NK-92 treated with Interleukin-12 subunit alpha and Interleukin-12 subunit beta, amount 100 ng/mL, for 24 hours (cell line): ENCODE results near the gene ILF2.
"Not testable (repeated sequence)": the region's sequence is repeated elsewhere in the genome, so short reads cannot be mapped to it uniquely, and the experiment has no call there.

Experiments
- DNase-seq: peaks from one replicate; lab custom pipeline; 2025; lab: John Stamatoyannopoulos, UW

Gene ILF2

DNA sequence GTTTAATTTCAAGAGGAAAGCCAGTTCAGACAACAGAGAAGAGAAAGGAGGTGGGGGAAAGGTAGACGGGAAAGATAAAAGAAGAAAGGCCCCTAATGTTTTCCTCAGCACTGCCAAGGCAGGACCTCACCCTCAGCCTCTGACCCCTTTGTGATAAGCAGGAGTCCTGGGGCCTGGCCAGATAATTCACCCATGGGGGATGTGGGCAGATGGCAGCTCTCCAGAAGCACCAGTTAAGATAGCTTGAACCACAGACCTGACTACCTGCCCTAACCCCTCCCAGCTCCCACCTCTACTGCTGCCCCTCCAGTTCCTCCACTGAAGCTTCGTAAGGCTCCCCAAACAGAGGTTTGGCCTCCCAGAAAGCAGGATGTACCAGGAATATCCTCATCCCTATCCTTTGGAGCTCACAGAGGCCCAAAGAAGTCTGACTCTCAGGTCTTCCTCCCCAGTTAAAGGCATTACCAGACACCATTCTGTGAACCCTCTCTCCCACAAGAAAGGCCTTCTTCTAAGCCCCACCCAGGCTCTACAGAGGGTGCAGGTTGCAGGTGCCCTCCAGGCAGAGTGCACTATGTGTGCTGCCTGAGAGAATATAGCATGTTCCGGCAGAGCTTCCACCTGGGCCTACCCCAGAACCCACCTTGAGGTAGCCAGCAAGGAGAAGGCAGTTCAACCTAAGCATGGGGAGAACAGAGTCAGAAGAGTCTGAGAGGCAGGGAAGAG is 21.5 kb downstream of the ILF2 start:
- no peak for DNase-seq

DNA sequence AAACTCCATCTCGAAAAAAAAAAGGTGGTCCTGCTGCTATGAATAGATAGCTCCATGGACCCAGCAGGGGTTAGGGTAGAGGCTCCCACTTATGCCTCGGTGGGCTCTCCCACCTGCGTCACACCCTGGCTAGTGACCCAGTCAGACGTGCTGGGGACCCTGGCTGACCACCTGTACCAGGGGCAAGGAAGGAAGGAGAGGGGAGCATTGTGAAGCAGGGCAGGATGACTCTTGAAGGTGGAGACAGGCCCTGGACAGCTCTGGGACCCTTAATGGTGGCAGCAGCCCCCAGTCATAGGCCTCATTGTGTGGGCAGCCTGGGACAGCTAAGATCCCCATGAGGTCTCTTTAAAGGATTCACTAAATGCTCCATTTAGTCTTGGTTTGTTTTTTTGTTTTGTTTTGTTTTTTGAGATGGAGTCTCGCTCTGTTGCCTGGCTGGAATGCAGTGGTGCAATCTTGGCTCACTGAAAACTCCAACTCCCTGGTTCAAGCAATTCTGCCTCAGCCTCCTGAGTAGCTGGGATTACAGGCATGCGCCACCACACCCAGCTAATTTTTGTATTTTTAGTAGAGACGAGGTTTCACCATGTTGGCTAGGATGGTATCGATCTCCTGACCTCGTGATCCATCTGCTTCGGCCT is 22.7 kb downstream of the ILF2 start:
- DNase-seq: no peak

- no peak for DNase-seq
Observed at GRCh38 chr1:153647346-153647714, 23.5 kb downstream of the ILF2 start.

DNA sequence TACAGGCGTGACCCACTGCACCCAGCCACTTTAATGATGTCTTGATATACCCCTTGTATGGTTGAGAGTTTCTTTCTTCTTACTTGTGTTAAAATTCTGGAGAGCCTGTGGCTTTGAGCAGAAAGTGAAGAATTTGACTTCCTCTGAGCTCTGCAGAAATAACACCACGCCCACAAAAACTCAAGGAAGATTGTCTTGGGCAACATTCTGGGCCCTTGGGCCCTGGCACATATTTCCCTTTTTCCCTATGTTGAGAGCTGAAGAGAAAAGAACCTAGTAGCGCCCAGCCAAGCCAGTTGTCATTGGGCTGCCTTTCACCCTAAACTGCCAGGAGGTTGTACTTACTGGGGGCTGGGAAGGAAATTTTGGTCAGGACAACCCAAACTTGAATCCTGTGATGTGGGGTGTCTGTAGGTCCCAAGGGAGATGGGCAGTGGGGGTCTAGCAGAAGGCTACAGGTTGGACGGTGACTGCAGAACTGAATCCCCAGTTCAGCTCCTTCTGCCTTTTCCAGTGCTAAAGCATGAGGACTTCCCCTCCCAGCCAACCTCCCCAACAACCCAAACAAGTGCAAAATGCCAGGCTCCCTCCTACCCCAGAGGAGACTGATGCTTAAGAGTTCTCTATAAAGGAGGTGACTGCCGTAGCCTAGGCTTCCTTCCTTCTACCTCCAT is 24.0 kb downstream of the ILF2 start:
- no peak for DNase-seq

GRCh38 chr1:153643816-153644215 is 27.0 kb downstream of the ILF2 start:
- DNase-seq: no peak

GRCh38 chr1:153643100-153643499 is 27.7 kb downstream of the ILF2 start:
- no peak for DNase-seq

GRCh38 chr1:153642161-153642560 is 28.6 kb downstream of the ILF2 start:
- DNase-seq: no peak

DNA sequence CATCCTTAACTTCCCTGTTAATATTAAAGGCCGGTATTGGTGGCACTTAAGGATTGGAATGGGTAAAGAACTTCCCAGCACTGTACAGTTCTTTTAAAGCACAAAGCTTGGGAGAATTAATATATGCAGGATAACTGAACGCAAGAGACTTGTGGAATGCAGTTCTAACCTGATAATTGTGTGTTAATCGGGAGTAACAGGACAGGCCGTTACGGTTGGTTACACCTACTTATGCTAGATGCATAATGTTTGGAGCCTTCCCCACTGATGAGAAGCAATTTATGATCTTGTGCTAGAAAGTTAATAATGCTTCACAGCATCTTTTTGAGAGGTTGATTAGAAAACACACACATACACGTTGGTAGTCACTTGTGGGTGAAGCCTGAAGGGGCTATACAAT is 29.9 kb downstream of the ILF2 start:
- DNase-seq: no peak

GRCh38 chr1:153640213-153640612 is 30.6 kb downstream of the ILF2 start:
- DNase-seq: not testable (repeated sequence)

- no peak for DNase-seq
Observed at GRCh38 chr1:153639280-153639679, 31.5 kb downstream of the ILF2 start.

GRCh38 chr1:153638261-153638660 is 32.5 kb downstream of the ILF2 start:
- no peak for DNase-seq

GRCh38 chr1:153636312-153636711 is 34.5 kb downstream of the ILF2 start:
- DNase-seq: no peak

DNA sequence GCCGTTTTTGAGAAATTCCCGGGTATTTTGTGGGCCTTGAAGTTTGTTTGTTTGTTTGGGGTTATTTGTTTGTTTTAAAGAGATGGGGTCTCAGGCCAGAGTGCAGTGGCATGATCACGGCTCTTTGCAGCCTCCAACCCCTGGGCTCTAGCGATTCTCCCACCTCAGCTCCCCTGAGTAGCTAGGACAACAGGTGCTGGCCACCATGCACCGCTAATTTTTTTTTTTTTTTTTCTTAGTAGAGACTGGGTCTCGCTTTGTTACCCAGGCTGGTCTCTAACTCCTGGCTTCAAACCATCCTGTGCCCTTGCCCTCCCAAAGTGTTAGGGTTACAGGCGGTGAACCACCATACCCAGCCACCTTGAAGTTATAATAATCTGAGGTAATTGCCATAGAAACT is 34.9 kb downstream of the ILF2 start:
- DNase-seq: no peak

GRCh38 chr1:153633754-153634665 is 36.8 kb downstream of the ILF2 start, which contains the start of gene CHTOP:
Gene CHTOP (plus strand): TSS chr1:153634066. CDS start chr1:153636589, 2,523 bp downstream.
- DNase-seq: peak; percentile 95

GRCh38 chr1:153633161-153633753 is 37.5 kb downstream of the ILF2 start:
- DNase-seq: no peak

DNA sequence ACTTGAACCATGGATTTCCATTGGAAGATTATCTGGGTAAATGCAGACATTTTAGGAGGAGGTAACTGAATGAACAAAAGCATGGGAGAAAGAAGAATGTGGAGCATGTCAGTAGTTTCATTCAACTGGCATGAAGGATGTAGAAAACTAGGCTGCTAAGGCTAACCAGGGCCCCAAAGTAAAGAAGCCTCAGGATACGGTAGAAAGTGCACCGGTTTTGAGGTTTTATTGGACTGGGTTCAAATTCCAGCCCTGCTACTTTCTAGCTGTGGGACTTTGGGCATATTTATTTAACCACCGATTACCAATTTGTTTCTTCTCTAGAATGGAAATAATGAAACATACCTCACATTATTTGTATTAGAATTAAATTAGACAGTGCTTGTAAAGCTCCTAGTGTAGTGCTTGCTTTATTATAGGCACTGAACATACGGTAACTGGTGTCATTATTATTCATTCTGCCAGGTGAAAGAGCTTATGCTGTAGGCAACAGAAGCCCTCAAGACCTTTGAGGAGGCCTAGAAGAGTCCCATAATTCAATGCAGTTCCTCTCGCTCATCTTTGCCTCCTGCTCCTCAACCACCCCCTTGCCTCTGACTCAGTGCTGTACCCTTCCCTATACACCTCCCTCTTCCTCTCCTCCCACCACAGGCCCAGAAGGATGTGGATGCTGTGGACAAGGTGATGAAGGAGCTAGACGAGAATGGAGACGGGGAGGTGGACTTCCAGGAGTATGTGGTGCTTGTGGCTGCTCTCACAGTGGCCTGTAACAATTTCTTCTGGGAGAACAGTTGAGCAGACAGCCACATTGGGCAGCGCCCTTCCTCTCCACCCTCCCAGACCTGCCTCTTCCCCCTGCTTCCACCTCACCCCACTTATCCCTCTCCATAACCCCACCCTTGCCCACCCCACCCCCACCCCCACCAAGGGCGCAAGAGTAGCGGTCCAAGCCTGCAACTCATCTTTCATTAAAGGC is 39.5 kb downstream of the ILF2 start:
- no peak for DNase-seq

GRCh38 chr1:153630384-153630783 is 40.4 kb downstream of the ILF2 start:
- no peak for DNase-seq

GRCh38 chr1:153629971-153630370 is 40.8 kb downstream of the ILF2 start:
- DNase-seq: no peak

DNA sequence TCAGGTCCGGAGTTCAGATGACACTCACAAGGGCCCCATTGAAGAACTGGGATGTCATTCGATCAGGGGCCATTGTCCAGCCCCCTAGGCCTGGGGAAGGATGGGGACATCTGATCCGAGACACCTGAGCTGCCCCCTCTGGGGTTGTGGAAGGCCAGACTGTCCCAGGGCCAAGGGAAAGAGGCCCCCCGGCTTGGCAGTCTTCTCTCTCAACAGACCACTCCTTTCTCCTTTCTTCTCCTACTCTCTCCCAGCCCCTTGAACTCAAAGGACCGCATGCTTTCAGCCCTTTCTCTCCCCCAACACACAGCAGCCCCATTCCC is 41.5 kb downstream of the ILF2 start:
- no peak for DNase-seq

GRCh38 chr1:153628638-153629342 is 42.0 kb downstream of the ILF2 start:
- DNase-seq: no peak
